Body of pancreas (tissue), 4 donors: ENCODE measurements around the gene DHDH. TPM values are rescaled to one million over a fixed set of nuclear protein-coding genes. Genes with fewer than 3 reads are reported as not detected.
A peak's percentile ranks its signal among the peaks of the same experiment; 100 is the strongest.

Source experiments
- ATAC-seq: fragments of 150-250 bp; one replicate; pipeline ENCODE4 v1.9.1; 2016
- DNase-seq, 4 donors: peaks; one replicate each; pipeline ENCODE4 v3.0.0-alpha.2; 2019
- H3K27ac ChIP-seq, 4 donors: fragments of 200-600 bp; sonication (generic); 1 replicate in 3 of 4; 2 replicates in 1 of 4; pipeline versions ENCODE4 v1.5.1 to v1.6.1; 2016 to 2019; ENCODE audit warnings: mild to moderate bottlenecking in 1 of 4, mixed read lengths in 1 of 4, moderate library complexity in 1 of 4
- H3K27me3 ChIP-seq, 2 donors: fragments of 200-600 bp; sonication (generic); one replicate each; pipeline ENCODE4 v1.6.0; 2016; ENCODE audit warnings: mild to moderate bottlenecking in 1 of 2
- H3K36me3 ChIP-seq, 2 donors: fragments of 200-600 bp; sonication (generic); replicated peaks in 1 of 2; 2 replicates each; pipeline ENCODE4 v1.5.1; 2016; ENCODE audit warnings: low read depth in 2 of 2; ENCODE audit not compliant: insufficient read depth in 1 of 2
- H3K4me1 ChIP-seq: fragments of 200-600 bp; sonication (generic); one replicate; pipeline ENCODE4 v1.6.0; 2016
- H3K4me3 ChIP-seq, 2 donors: fragments of 200-600 bp; sonication (generic); 1 replicate in 1 of 2; 2 replicates in 1 of 2; pipeline ENCODE4 v1.5.1; 2016 to 2019
- H3K9me3 ChIP-seq, 3 donors: fragments of 200-600 bp; sonication (generic); 1 replicate in 2 of 3; 2 replicates in 1 of 3; pipeline ENCODE4 v1.5.1; 2016
- CTCF ChIP-seq, 7 experiments: fragments of 450-650 bp in 4 of 7; fragments of 200-600 bp in 3 of 7; sonication (generic) in 3 of 7; IDR thresholded peaks; one replicate each; pipeline ENCODE4 v1.5.1; 2016 to 2019; ENCODE audit warnings: antibody characterized with exemption in 7 of 7
- POLR2A ChIP-seq, 3 donors: fragments of 450-650 bp; IDR thresholded peaks; one replicate each; pipeline ENCODE4 v1.6.1; 2016; ENCODE audit warnings: antibody characterized with exemption in 3 of 3, mild to moderate bottlenecking in 2 of 3
- WGBS, 2 donors: methylation state at CpG; one replicate each; pipeline ENCODE4 v1.1.5; 2017; 5-methylcytosine and 5-hydroxymethylcytosine counted together
- intact Hi-C: fragments of 100-400 bp; cut with DNase I; formaldehyde crosslinking; loops from one replicate; pipeline ENCODE4 v1.15.1; 2023
- total RNA-seq, 2 donors: library from RNA; depleted of rRNA; stranded (reverse); fragments of >200 nt; gene quantifications; one replicate each; pipeline ENCODE4 v1.1.0, GENCODE V29; 2016

Gene DHDH
- total RNA-seq, 2 donors from 2014 or later, result not detected

DNA sequence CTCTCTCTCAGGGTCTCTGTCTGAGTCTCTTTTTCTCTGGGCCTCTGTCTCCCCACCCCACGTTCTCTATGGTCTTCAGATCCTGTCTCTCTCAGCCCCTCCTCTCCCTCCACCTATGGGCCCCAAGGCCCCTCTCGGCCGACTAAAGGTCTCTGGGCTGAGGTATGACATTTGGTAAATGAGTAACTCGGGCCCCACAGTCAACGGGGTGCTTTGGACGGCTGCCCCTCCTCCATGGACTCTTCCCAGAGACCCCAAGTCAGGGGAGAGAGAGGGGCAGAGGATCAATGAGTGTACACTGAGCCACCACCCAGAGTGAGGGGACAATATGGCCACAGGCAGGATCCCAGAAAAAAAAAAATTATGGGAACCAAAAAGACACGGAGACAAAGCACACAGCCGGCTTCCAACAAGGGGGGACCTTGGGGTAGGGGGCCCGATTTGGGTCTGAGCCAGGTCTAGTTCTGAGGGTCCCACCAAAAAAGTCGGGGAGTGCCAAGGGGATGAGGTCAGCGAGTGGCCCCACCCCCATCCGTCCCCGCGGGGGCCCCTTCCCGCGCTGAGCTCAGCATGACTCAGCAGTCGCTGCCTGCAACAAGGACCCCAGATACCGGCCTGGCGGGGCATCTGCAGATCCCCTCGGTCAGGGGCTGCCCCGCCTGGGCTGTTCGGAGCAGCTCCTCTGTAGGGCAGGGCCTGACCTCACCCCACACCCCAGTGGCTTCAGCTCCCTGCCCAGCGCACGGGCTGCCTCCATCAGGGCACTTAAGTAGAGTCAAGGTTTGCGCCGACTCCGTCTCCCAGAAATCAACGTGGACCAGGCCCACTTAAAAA, 30.1 kb downstream of the DHDH start:
- no peaks in the 10 kb centered on the region for H3K36me3 ChIP-seq
- peak; percentile 14 for ATAC-seq
- no peaks in the 10 kb centered on the region for H3K27me3 ChIP-seq
- intact Hi-C loops, result no loop called here
- TF ChIP-seq CTCF (IDR thresholded peaks at IDR 0.05), result no peak
- TF ChIP-seq POLR2A (IDR thresholded peaks at IDR 0.05), result peak in 1 of 3 donors; percentile 33
- WGBS, 2 donors, result 3 to 14% methylated on average over 9 to 27 of the region's 28 CpGs
- peak; percentile 72 to 83 (median 78) for DNase-seq
- H3K4me3 ChIP-seq, result no peak overlapping the region
- H3K27ac ChIP-seq, result peak overlapping the region; percentile 83 to 94 (median 90)
- peaks cover 39% of the 10 kb centered on the region for H3K4me1 ChIP-seq
- H3K9me3 ChIP-seq, result no peaks in the 10 kb centered on the region

DNA sequence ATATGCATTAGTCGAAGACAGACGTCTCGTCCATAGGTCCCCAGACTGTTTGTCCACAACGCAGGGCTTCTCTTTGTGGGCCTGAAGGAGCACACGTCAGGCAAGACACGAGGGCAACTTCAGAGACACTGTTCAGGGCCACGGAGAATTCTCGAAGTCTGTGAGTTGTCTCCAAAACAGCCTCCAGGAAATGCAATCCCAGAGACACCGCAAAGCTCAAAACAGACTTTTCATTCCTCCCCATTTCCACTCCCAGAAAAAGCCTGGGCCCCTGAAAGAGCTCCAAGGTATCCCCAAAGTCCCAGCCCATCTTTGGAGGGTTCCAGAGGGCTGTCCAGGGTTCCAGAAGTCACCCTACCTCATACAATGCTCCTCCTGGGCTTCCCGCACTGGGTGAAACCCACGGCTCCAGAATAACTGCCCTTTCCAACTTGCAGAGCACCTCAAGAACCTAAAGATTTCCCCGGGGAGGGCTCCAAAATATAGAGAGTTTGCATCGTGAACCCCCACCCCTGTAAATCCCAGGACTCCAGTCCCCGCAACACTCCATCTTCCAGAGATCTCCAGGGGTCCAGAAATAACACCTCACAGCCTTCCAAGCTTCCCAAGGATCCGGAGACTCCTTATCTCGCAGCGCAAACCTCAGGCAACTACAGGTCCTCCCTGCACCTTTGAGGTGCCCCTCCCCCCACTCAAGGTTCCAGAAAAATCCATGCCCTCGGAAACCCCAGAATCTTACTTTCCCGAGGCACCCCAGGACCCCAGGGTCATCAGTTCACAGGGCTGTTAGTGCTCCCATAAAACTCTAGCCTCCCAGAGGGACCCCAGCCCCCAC, 30.9 kb downstream of the DHDH start:
- H3K4me3 ChIP-seq, result peak overlapping the region in 1 of 2 donors; percentile 93
- peak overlapping the region; percentile 83 to 94 (median 90) for H3K27ac ChIP-seq
- ATAC-seq (no peak), DNase-seq (peak in 3 of 4 donors; percentile 38 to 43 (median 41))
- no peaks in the 10 kb centered on the region for H3K9me3 ChIP-seq
- no peak for TF ChIP-seq CTCF (IDR thresholded peaks at IDR 0.05)
- no peak for TF ChIP-seq POLR2A (IDR thresholded peaks at IDR 0.05)
- intact Hi-C loops, result no loop called here
- H3K4me1 ChIP-seq, result peaks cover 39% of the 10 kb centered on the region
- H3K36me3 ChIP-seq, result no peaks in the 10 kb centered on the region
- 31 to 32% methylated on average over 13 to 19 of the region's 19 CpGs for WGBS, 2 donors
- no peaks in the 10 kb centered on the region for H3K27me3 ChIP-seq

GRCh38 chr19:48965040-48965805, 31.7 kb downstream of the DHDH start, which contains the start of gene FTL:
FTL (plus strand) TSS chr19:48965309; CDS start chr19:48965508, 199 bp downstream.
- DNase-seq, result peak; percentile 96 to 98 (median 98)
- Histone ChIP-seq H3K9me3 (no peaks in the 10 kb centered on the region), H3K4me3 (peak within 1 kb of the TSS; percentile 88 to 93), H3K27me3 (no peaks in the 10 kb centered on the region), H3K36me3 (no peaks in the 10 kb centered on the region), H3K27ac (peak within 1 kb of the TSS; percentile 83 to 94 (median 90)), H3K4me1 (peaks cover 39% of the 10 kb centered on the region)
- peak; percentile 89 for ATAC-seq
- 0% methylated on average over 12 to 45 of the region's 52 CpGs for WGBS, 2 donors
- intact Hi-C loops, result no loop called here
- peak in 2 of 7 experiments; percentile 2 to 10 for TF ChIP-seq CTCF (IDR thresholded peaks at IDR 0.05)
- peak; percentile 98 to 100 (median 100) for TF ChIP-seq POLR2A (IDR thresholded peaks at IDR 0.05)

DNA sequence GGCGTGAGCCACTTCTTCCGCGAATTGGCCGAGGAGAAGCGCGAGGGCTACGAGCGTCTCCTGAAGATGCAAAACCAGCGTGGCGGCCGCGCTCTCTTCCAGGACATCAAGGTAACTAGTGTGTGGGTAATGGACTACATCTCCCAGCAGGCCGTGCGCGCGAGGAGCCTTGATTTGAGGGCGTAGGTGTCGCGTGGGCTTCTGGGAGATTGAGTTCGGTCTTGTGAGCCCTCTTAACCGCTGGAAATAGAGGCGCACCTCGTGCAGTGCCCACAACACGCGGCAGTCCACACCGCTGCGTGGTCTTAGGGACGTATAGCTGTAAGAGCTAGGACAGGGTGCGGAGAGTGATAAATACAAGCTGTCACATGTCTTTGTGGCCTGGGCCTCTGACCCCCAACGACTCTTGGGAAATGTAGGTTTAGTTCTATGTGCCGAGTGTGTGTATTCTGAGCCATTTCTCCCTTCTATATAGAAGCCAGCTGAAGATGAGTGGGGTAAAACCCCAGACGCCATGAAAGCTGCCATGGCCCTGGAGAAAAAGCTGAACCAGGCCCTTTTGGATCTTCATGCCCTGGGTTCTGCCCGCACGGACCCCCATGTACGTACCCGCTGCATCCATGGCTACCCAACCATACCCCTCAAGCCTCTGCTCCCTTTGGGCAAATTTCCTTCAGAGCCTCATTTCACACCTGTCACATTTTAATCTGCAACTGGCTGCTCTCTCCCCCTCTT, 32.5 kb downstream of the DHDH start:
- Histone ChIP-seq H3K36me3 (no peaks in the 10 kb centered on the region), H3K4me3 (peak overlapping the region; percentile 88 to 93), H3K4me1 (peaks cover 39% of the 10 kb centered on the region), H3K27ac (peak overlapping the region; percentile 83 to 94 (median 90)), H3K9me3 (no peaks in the 10 kb centered on the region), H3K27me3 (no peaks in the 10 kb centered on the region)
- TF ChIP-seq POLR2A (IDR thresholded peaks at IDR 0.05) (no peak), CTCF (IDR thresholded peaks at IDR 0.05) (no peak)
- WGBS, 2 donors, result 10 to 27% methylated on average over 10 to 36 of the region's 36 CpGs
- ATAC-seq, result peak; percentile 68
- peak; percentile 87 to 90 (median 88) for DNase-seq
- intact Hi-C loops, result no loop called here
